Activated CD4-positive, alpha-beta T cell treated with anti-CD3 and anti-CD28 coated beads for 4 hours (primary cell): ENCODE measurements around the gene TRIM50.
"Not testable (repeated sequence)": the region's sequence is repeated elsewhere in the genome, so short reads cannot be mapped to it uniquely, and the experiment has no call there.

ENCODE experiments used
- DNase-seq, 2 donors: peaks; one replicate each; pipeline ENCODE4 v3.0.0-alpha.2; 2020

Gene TRIM50

GRCh38 chr7:73327922-73328321, at the start of gene TRIM50, which contains the start of gene FKBP6:
Gene TRIM50, minus strand, starts transcription at chr7:73328082. Its CDS starts 3,295 bp downstream, at chr7:73324787.
Gene FKBP6, plus strand, starts transcription at chr7:73328161. Its CDS starts 268 bp downstream, at chr7:73328429.
- DNase-seq, result not testable (repeated sequence)

DNA sequence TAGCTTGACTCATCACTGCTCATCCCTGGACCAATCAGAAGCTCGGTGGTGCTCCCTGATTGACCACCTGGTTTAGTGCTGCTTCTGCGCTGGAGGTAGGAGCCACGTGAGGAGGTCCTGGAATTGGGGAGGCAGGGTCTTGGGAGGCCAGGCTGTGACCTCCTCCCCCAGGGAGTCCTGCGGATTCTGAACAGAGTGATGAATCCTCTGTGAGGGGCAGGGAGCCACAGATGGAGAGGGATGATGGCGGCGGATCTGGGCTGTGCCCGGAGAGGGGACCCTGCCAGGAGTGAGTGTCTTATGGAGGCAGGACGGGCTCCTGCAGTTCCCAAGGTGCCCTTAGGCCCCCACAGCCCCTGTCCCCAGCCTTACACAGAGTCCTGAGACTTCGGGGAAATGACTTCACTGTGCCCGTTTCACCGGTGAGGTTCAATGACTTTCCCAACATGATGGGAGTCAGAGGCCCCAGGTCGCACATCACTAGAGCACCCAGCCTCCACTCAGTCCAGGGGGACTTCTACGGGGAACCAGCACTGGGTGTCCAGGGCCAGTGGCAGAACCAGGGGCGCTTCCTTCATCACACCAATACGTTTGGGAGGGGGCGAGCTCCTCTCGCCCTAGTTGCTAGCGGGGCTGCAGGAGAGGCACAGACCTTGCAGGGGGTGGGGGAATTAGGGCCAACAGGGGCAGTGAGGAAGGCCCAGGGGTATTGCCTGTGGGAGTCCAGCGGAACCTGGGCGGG, 49.0 kb upstream of the TRIM50 start:
- no peak for DNase-seq

GRCh38 chr7:73376262-73376661, 48.4 kb upstream of the TRIM50 start:
- not testable (repeated sequence) for DNase-seq

- DNase-seq, result no peak
These were observed 45.9 kb upstream of the TRIM50 start for GRCh38 chr7:73373741-73374140.

DNA sequence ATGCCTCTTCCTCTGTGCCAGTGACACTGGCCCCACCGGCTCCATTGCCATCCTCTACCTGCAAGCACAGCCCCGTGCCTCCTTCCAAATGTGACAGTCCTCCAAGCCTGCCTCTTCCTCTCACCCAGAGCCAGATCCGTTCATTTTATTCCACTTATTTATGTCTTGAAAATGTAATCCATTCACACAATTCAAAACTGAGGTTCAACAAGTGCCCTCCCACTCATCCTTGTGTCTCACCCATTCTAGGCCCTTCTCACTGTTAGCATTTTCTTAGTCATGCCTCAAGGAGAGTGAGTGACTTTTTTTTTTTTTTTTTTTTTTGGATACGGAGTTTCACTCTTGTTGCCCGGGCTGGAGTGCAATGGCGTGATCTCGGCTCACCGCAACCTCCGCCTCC, 41.7 kb upstream of the TRIM50 start:
- no peak for DNase-seq

DNA sequence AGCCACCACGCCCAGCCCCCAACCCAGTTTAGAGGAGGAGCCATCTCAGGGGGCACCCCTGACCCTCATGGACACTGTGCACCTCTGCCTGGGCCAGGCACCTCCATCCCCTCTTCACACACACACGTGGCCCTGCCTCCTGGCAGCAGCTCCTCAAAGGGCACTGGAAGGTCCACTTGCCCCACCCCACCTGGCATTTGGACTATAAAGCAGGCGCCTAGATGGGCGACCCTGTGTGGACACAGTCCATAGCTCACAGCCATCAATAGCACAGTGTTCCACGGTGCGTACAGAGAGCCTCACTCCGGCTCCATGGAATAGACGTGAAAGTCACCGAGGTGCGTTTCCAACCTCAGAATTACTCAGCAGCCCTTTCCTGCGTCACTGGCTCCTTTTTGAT, 41.1 kb upstream of the TRIM50 start:
- no peak for DNase-seq

- DNase-seq, result no peak
These were observed 39.1 kb upstream of the TRIM50 start for GRCh38 chr7:73366990-73367389.

DNA sequence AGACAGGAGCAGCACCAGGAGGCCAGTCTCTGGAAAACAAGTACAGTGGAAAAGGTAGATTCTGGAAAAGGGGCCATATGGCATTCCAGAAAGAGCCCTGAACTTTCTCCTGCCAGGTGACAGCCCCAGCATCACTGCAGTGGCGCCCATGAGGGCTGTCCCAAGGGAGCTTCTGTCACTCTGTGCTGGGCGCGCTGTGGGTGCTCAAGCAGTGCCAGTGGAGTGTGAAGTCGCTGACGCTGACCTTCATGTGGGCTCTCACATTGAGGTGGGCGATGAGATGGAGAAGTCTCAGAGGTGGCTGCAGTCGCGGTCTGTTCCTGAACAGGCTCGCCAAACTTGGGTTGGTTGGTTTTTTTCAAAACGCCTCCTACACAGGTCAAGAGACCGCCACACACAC, 38.2 kb upstream of the TRIM50 start:
- no peak for DNase-seq

DNA sequence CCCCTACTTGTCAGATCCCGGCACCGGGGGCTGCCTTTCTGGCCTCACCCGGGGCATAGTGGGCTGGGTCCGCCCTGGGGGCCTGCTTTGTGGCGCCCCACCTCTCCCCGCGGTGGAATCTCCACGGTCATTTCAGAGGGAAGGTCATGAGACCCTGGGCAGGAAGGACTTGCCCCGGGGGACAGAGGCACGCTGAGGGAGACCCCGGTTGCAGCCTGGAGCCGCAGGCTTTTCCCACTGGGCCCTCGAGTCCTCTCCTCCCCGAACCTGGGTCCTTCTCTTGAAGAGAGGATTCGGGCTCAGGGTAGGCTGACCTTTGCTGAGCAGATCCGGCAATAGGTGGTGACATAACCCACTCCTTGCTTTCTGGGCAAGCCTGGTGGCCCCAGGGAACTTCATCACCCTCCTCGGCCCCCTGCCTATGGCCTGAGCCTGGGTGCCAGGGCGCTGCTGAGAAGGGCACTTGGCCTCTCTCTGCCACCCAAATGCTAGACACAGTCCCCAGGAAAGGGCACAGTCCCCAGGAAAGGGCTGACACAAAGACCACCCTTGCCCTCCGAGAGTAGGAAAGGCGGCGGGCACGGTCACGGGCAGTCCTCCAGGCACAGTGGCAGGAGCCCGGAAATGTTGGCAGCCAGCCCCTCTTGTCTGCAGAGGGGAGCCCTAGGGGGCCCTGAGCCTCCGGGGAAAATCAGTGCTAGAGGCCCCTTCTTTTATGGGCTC, 36.3 kb upstream of the TRIM50 start:
- DNase-seq, result no peak

DNA sequence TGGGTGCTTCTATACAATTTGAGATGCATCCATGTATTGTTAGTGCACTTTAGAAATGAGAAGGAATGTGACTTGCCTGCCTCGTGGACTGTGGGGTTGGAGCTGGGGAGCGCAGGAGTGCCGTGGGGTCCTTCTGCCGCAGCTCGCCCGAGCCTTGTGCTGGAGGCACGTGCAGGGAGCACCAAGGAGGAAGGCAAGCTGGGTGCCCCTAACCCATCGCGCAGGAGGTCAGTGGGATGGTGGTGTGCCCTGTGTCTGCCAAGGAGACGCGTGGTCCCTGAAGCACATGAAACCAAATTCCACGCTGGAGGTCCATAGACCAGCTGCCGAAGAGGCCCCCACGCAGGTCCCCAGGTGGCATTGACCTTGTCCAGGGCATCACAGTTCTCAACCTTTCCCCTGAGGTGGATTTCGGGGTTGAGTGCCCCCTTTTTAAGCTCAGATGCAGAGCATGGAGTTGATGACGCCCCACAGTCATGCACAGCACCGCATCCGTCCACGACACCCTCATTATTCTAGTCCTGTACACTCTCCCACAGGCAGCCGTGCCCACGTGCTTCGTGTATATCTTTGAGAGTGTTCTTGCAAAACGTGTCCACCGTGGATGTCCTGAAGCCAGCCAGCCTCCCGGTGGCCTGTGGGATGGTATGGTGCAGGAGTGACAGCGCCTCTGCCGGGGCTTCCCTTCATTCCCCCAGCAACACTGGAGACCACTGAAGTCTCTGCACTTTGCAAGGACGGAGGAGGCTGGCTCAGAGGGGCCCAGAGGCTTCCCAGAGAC, 35.5 kb upstream of the TRIM50 start:
- no peak for DNase-seq

- DNase-seq, result not testable (repeated sequence)
These were observed 32.7 kb upstream of the TRIM50 start for GRCh38 chr7:73360590-73360989.

DNA sequence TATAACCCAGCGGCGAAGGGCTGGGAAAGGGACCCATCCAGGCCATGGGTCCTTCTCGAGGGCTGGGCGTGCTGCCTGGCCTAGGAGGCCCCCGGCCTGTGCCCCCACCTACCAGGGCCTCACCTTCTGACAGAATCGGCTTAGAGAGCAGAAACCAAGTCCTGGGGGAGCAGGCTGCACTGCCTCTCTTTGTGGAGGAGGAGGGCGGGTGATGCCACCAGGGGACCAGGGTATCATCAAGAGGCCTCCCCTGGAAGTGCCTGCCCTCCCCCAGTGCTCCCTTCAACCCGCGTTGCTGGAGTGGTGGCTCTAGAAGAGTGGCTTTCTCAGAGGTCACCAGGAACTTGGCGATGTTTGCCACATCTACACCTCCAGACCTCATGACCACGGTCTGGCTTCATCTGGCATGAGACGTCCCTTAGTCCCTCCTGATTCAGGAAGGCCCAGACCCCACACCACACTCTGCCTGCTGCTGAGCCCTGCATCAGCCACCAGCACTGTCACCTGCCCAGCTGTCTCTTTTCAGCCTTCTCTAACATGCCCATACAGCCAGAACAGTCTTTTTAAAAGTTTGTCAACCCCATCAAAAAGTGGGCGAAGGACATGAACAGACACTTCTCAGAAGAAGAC, 32.0 kb upstream of the TRIM50 start:
- DNase-seq, result no peak

DNA sequence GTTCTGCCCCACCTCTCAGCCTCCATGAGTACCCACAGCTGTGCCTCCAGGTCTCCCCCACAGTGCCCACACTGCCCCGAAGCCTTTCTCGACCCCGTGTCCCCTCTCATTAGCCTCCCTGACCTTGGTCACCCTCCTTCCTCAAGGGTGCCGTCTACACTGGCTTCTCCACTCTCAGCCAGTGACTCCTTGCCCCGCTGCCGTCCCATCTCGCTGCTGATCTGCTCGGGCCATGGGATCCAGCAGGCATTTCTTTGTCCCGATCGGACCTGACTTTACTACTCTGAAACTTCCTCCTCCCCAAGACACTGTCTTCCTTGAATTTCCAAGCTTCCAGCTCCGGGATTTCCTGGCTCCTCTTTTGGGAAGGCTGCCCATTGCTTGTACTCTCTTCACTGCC, 31.4 kb upstream of the TRIM50 start:
- DNase-seq, result no peak

DNA sequence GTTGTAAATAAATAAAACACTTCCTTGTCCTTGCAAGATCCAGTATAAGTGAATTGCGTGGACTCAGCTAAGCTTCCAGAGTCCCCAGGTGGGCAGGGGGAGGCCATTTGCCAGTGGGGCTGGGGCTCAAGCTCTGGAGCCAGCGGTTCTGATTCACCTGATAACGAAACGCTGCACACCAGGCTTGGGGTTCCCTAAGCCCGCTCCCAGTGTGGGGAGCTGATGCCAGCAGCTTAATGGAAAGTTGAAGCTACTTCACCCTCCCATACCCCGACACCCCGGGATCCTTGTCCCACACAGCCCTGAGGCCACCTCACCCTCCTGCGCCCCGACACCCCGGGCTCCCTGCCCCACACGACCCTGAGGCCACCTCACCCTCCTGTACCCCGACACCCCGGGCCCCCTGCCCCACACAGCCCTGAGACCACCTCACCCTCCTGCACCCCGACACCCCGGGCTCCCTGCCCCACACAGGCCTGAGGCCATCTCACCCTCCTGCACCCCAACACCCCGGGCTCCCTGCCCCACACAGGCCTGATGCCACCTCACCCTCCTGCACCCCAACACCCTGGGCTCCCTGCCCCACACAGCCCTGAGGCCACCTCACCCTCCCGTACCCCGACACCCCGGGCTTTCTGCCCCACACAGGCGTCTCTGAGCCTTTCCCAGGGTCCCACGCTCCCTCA, 30.9 kb upstream of the TRIM50 start:
- DNase-seq, result no peak

DNA sequence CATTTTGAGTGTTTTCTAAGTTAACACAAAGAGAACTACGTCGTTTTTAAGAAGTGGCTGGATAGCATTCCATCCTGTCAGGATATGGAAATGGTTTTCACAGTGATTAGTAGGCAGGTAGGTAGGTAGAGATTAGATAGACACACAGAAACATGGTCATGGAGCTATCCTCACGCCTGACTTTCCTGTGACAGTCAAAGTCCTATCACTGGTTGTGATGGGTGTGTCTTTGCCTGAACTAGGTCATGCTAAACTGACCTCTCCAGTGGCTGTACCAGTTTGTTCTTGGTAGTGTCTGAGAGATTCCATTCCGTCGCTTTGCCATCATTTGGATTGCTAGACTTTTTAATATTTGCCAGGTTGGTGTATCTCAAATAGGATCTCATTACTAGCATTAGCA, 28.3 kb upstream of the TRIM50 start:
- no peak for DNase-seq

DNA sequence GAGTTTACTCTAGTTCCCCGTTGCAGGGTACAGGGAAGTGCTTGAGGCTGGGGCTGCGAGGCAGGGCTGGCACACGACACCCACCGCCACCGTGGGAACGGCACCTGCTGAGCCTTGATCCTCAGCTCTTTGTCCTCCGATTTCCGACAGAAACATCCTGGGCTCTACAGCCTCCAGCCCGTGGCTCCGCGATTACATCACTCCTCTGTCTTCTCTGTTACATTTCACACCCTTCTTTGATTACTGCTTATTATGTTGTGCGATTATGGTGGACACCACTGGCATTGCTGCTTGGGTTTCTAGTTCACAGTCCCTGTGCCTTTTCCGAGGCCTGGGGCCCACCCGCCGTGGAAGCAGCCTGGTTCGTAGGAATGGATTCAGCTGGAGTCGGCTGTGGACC, 26.9 kb upstream of the TRIM50 start:
- DNase-seq, result no peak

DNA sequence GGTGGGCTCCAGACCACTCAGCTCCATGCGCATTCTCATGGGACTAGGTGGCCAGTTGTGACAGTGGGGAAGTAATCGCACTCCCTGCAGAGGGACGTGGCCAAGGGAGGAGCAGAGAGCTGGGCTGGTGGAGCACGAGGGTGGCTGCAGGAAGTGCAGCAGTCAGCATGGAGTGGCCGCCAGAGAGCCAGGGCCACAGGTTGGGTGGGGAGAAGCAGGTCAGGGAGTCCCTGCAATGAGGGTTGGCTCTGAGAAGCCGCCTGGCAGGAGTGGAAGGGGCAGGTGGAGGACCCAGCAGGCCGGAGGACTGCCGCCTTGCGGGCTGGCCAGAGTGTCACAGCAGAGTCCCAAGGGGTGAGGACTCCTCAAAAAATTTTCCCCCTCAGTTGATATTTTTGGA, 26.3 kb upstream of the TRIM50 start:
- DNase-seq, result no peak

GRCh38 chr7:73353243-73353642, 25.4 kb upstream of the TRIM50 start:
- DNase-seq, result no peak

DNA sequence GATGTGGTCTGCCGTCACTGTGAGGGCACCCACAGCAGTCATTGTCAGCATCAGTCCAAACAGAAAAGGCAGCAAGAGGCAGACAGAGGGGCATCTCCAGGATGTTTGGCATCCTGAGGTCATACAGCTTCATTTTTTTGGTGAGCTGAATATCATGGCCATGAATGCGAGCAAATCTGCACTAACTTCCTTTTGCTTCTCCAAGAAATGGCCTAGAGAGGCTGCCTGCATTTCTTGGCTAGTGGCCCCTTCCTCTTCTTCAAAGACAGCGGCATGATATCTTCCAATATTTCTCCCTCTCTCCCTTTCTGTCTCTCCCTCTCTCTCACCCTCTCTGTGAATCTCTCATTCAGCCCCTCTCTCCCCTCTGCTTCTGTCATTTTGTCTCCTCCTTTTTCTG, 24.9 kb upstream of the TRIM50 start:
- no peak for DNase-seq

DNA sequence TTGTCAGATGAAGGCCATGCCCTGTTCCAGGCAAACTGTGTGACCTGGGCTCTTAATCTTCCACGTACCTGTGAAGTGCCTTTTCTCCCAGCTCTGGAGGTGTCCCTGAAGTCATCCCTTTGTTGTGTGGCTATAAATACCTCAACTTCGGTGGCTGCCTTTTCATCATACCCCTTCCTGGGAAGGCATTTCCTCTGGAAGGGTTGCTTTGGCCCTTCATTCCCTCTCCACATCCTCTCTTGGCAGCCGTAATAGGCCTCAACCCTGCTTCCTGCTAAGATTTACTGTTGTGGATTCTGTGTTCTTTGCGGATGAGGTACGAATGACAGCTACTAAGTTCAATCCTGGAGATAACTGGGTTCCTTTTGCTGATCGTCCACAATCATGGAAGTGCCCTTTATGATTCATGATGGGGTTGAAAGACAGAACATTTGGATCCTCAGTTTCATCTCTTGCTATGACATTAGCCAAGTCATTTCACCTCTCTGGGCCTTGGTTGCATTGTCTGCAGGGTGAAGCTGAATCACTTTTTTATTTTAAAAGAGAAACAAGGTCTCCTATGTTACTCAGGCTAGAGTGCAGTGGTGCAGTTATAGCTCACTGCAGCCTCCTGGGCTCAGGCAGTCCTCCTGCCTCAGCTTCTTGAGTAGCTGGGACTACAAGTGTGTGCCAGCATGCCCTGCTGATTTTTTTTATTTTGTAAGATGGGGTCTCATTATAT, 23.7 kb upstream of the TRIM50 start:
- no peak for DNase-seq

DNA sequence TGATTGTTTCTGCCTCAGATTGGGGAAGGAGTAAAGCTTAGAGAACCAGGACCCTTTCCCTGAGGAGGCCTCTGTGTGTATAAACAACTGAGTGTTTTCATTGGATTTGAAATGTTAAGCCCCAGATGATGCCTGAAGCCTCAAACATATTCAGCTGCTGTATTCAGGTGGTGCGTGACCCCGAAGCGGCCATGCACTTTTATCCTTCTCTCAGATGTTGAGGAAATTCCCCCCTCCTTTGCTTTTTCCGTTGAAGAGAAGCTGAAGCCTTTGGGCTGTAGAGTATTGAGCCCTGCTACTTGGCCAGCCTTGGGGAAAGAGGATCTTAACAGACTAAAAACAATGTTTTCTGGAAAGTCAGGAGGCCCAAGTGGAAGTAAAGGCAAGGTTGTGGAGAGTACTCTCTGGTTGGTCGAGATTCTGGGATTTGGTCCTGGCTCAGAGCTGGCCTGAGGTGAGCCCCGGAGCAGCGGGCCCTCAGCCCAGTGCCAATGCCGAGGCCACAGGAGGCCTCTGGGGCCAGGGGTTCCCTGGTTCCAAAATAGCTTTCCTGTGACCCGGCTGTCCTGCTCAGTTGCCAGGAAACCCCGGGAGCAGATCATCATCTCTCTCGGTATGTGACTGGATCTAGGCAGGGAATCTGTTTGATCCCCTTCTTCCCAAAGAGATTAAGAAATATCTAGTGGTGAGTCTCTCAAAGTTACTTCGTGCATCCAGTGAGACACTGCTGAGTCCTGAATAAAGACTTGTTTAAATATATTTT, 22.6 kb upstream of the TRIM50 start:
- DNase-seq, result no peak
